ENCODE data around the gene CREBBP.

CREBBP gene

GRCh38 chr16:3835089-3835602 is 45.4 kb downstream of the CREBBP start:
- no peak overlapping the region for H3K4me3 ChIP-seq (ENCODE audit: low read depth in 1 of 2, low read length in 2 of 2)
- no peaks in the 10 kb centered on the region for H3K27me3 ChIP-seq (ENCODE audit: low read depth, low read length)
- peaks cover 0 to 4% of the 10 kb centered on the region in 2 donors for H3K4me1 ChIP-seq (ENCODE audit: control insufficient read depth in 1 of 2, insufficient read depth in 2 of 2, low read length in 2 of 2)
- peaks cover 3 to 4% of the 10 kb centered on the region in 2 donors for H3K9me3 ChIP-seq (ENCODE audit: control insufficient read depth in 1 of 2, low read length in 2 of 2)
- no peaks in the 10 kb centered on the region for H3K36me3 ChIP-seq (ENCODE audit: control insufficient read depth in 1 of 2, insufficient read depth in 2 of 2, low read length in 2 of 2)
- no peak overlapping the region for H3K27ac ChIP-seq (ENCODE audit: low read length)

GRCh38 chr16:3832668-3833067 is 47.8 kb downstream of the CREBBP start:
- Histone ChIP-seq H3K27me3 (ENCODE audit: low read depth, low read length) (no peaks in the 10 kb centered on the region), H3K9me3 (ENCODE audit: control insufficient read depth in 1 of 2, low read length in 2 of 2) (peaks cover 3 to 4% of the 10 kb centered on the region in 2 donors), H3K27ac (ENCODE audit: low read length) (no peak overlapping the region), H3K36me3 (ENCODE audit: control insufficient read depth in 1 of 2, insufficient read depth in 2 of 2, low read length in 2 of 2) (peaks cover 0 to 3% of the 10 kb centered on the region in 2 donors), H3K4me1 (ENCODE audit: control insufficient read depth in 1 of 2, insufficient read depth in 2 of 2, low read length in 2 of 2) (no peaks in the 10 kb centered on the region), H3K4me3 (ENCODE audit: low read depth in 1 of 2, low read length in 2 of 2) (no peak overlapping the region)

- Histone ChIP-seq H3K27ac (ENCODE audit: low read length) (no peak overlapping the region), H3K4me3 (ENCODE audit: low read depth in 1 of 2, low read length in 2 of 2) (no peak overlapping the region), H3K9me3 (ENCODE audit: control insufficient read depth in 1 of 2, low read length in 2 of 2) (peaks cover 3 to 4% of the 10 kb centered on the region in 2 donors)
These were observed 49.8 kb downstream of the CREBBP start for GRCh38 chr16:3830625-3831254.

GRCh38 chr16:3829631-3830536 is 50.6 kb downstream of the CREBBP start:
- no peaks in the 10 kb centered on the region for H3K27me3 ChIP-seq (ENCODE audit: low read depth, low read length)
- H3K9me3 ChIP-seq (ENCODE audit: control insufficient read depth in 1 of 2, low read length in 2 of 2) = peaks cover 3 to 4% of the 10 kb centered on the region in 2 donors
- H3K27ac ChIP-seq (ENCODE audit: low read length) = peak overlapping the region; percentile 47
- H3K36me3 ChIP-seq (ENCODE audit: control insufficient read depth in 1 of 2, insufficient read depth in 2 of 2, low read length in 2 of 2) = peaks cover 0 to 3% of the 10 kb centered on the region in 2 donors
- H3K4me1 ChIP-seq (ENCODE audit: control insufficient read depth in 1 of 2, insufficient read depth in 2 of 2, low read length in 2 of 2) = peaks cover 0 to 10% of the 10 kb centered on the region in 2 donors
- no peak overlapping the region for H3K4me3 ChIP-seq (ENCODE audit: low read depth in 1 of 2, low read length in 2 of 2)

More at GRCh38 chr16:3830625-3831254, 49.8 kb downstream of the CREBBP start:
- Histone ChIP-seq H3K4me1 (ENCODE audit: control insufficient read depth in 1 of 2, insufficient read depth in 2 of 2, low read length in 2 of 2) (peaks cover 0 to 3% of the 10 kb centered on the region in 2 donors), H3K27me3 (ENCODE audit: low read depth, low read length) (no peaks in the 10 kb centered on the region), H3K36me3 (ENCODE audit: control insufficient read depth in 1 of 2, insufficient read depth in 2 of 2, low read length in 2 of 2) (peaks cover 0 to 3% of the 10 kb centered on the region in 2 donors)

GRCh38 chr16:3825940-3826339 is 54.6 kb downstream of the CREBBP start:
- Histone ChIP-seq H3K4me1 (ENCODE audit: control insufficient read depth in 1 of 2, insufficient read depth in 2 of 2, low read length in 2 of 2) (peaks cover 4 to 49% of the 10 kb centered on the region in 2 donors), H3K27me3 (ENCODE audit: low read depth, low read length) (no peaks in the 10 kb centered on the region), H3K4me3 (ENCODE audit: low read depth in 1 of 2, low read length in 2 of 2) (no peak overlapping the region), H3K27ac (ENCODE audit: low read length) (no peak overlapping the region), H3K9me3 (ENCODE audit: control insufficient read depth in 1 of 2, low read length in 2 of 2) (no peaks in the 10 kb centered on the region), H3K36me3 (ENCODE audit: control insufficient read depth in 1 of 2, insufficient read depth in 2 of 2, low read length in 2 of 2) (peaks cover 0 to 3% of the 10 kb centered on the region in 2 donors)

GRCh38 chr16:3825103-3825502 is 55.4 kb downstream of the CREBBP start:
- Histone ChIP-seq H3K9me3 (ENCODE audit: control insufficient read depth in 1 of 2, low read length in 2 of 2) (no peaks in the 10 kb centered on the region), H3K4me1 (ENCODE audit: control insufficient read depth in 1 of 2, insufficient read depth in 2 of 2, low read length in 2 of 2) (peaks cover 9 to 57% of the 10 kb centered on the region in 2 donors), H3K4me3 (ENCODE audit: low read depth in 1 of 2, low read length in 2 of 2) (no peak overlapping the region), H3K27ac (ENCODE audit: low read length) (no peak overlapping the region), H3K36me3 (ENCODE audit: control insufficient read depth in 1 of 2, insufficient read depth in 2 of 2, low read length in 2 of 2) (peaks cover 0 to 3% of the 10 kb centered on the region in 2 donors), H3K27me3 (ENCODE audit: low read depth, low read length) (no peaks in the 10 kb centered on the region)

- H3K4me1 ChIP-seq (ENCODE audit: control insufficient read depth in 1 of 2, insufficient read depth in 2 of 2, low read length in 2 of 2) = peaks cover 17 to 66% of the 10 kb centered on the region in 2 donors
- H3K4me3 ChIP-seq (ENCODE audit: low read depth in 1 of 2, low read length in 2 of 2) = no peak overlapping the region
- H3K9me3 ChIP-seq (ENCODE audit: control insufficient read depth in 1 of 2, low read length in 2 of 2) = no peaks in the 10 kb centered on the region
- no peaks in the 10 kb centered on the region for H3K36me3 ChIP-seq (ENCODE audit: control insufficient read depth in 1 of 2, insufficient read depth in 2 of 2, low read length in 2 of 2)
- H3K27me3 ChIP-seq (ENCODE audit: low read depth, low read length) = no peaks in the 10 kb centered on the region
- H3K27ac ChIP-seq (ENCODE audit: low read length) = no peak overlapping the region
These were observed 56.3 kb downstream of the CREBBP start for GRCh38 chr16:3824121-3824795.

- Histone ChIP-seq H3K27me3 (ENCODE audit: low read depth, low read length) (no peaks in the 10 kb centered on the region), H3K27ac (ENCODE audit: low read length) (no peak overlapping the region), H3K9me3 (ENCODE audit: control insufficient read depth in 1 of 2, low read length in 2 of 2) (no peaks in the 10 kb centered on the region), H3K36me3 (ENCODE audit: control insufficient read depth in 1 of 2, insufficient read depth in 2 of 2, low read length in 2 of 2) (no peaks in the 10 kb centered on the region), H3K4me3 (ENCODE audit: low read depth in 1 of 2, low read length in 2 of 2) (no peak overlapping the region), H3K4me1 (ENCODE audit: control insufficient read depth in 1 of 2, insufficient read depth in 2 of 2, low read length in 2 of 2) (peaks cover 21 to 71% of the 10 kb centered on the region in 2 donors)
These were observed 57.1 kb downstream of the CREBBP start for GRCh38 chr16:3823427-3823826.

GRCh38 chr16:3822366-3823045 is 58.0 kb downstream of the CREBBP start:
- no peaks in the 10 kb centered on the region for H3K27me3 ChIP-seq (ENCODE audit: low read depth, low read length)
- peaks cover 21 to 78% of the 10 kb centered on the region in 2 donors for H3K4me1 ChIP-seq (ENCODE audit: control insufficient read depth in 1 of 2, insufficient read depth in 2 of 2, low read length in 2 of 2)
- no peaks in the 10 kb centered on the region for H3K9me3 ChIP-seq (ENCODE audit: control insufficient read depth in 1 of 2, low read length in 2 of 2)
- no peak overlapping the region for H3K4me3 ChIP-seq (ENCODE audit: low read depth in 1 of 2, low read length in 2 of 2)
- peak overlapping the region; percentile 45 for H3K27ac ChIP-seq (ENCODE audit: low read length)
- H3K36me3 ChIP-seq (ENCODE audit: control insufficient read depth in 1 of 2, insufficient read depth in 2 of 2, low read length in 2 of 2) = no peaks in the 10 kb centered on the region

- Histone ChIP-seq H3K4me3 (ENCODE audit: low read depth in 1 of 2, low read length in 2 of 2) (no peak overlapping the region), H3K9me3 (ENCODE audit: control insufficient read depth in 1 of 2, low read length in 2 of 2) (no peaks in the 10 kb centered on the region), H3K4me1 (ENCODE audit: control insufficient read depth in 1 of 2, insufficient read depth in 2 of 2, low read length in 2 of 2) (peaks cover 29 to 89% of the 10 kb centered on the region in 2 donors), H3K27me3 (ENCODE audit: low read depth, low read length) (no peaks in the 10 kb centered on the region), H3K36me3 (ENCODE audit: control insufficient read depth in 1 of 2, insufficient read depth in 2 of 2, low read length in 2 of 2) (no peaks in the 10 kb centered on the region), H3K27ac (ENCODE audit: low read length) (no peak overlapping the region)
These were observed 59.3 kb downstream of the CREBBP start for GRCh38 chr16:3821184-3821583.
